CD4-positive, alpha-beta T cell treated with Interleukin-17A for 1 hour (primary cell): ENCODE data around the gene NSF.
"Not testable (repeated sequence)": the region's sequence is repeated elsewhere in the genome, so short reads cannot be mapped to it uniquely, and the experiment has no call there.

Experiments used
- DNase-seq: peaks from one replicate; pipeline ENCODE4 v3.0.0-alpha.2; 2020

Gene NSF

GRCh38 chr17:46777943-46778915, 187.8 kb downstream of the NSF start:
- DNase-seq, result no peak

GRCh38 chr17:46780003-46780373, 189.5 kb downstream of the NSF start:
- DNase-seq, result no peak

- DNase-seq, result peak; percentile 14
Observed at GRCh38 chr17:46782250-46782953, 191.9 kb downstream of the NSF start.

- no peak for DNase-seq
Observed at GRCh38 chr17:46783031-46783593, 192.6 kb downstream of the NSF start.

GRCh38 chr17:46785696-46786095, 195.2 kb downstream of the NSF start:
- DNase-seq, result no peak

- no peak for DNase-seq
Observed at GRCh38 chr17:46787478-46787877, 197.0 kb downstream of the NSF start.

GRCh38 chr17:46788300-46788699, 197.8 kb downstream of the NSF start:
- DNase-seq, result no peak

GRCh38 chr17:46788796-46789195, 198.3 kb downstream of the NSF start:
- DNase-seq, result no peak

GRCh38 chr17:46789610-46790009, 199.1 kb downstream of the NSF start:
- DNase-seq, result no peak

GRCh38 chr17:46790216-46790615, 199.7 kb downstream of the NSF start:
- DNase-seq, result no peak

- DNase-seq, result no peak
Observed at GRCh38 chr17:46791531-46791930, 201.1 kb downstream of the NSF start.

- no peak for DNase-seq
Observed at GRCh38 chr17:46792071-46792470, 201.6 kb downstream of the NSF start.

GRCh38 chr17:46793023-46793422, 202.6 kb downstream of the NSF start:
- DNase-seq, result not testable (repeated sequence)

GRCh38 chr17:46793541-46793940, 203.1 kb downstream of the NSF start:
- DNase-seq, result no peak

- DNase-seq, result no peak
Observed at GRCh38 chr17:46794318-46794717, 203.8 kb downstream of the NSF start.

GRCh38 chr17:46795379-46795952, 205.0 kb downstream of the NSF start:
- DNase-seq, result no peak

GRCh38 chr17:46796084-46796483, 205.6 kb downstream of the NSF start:
- no peak for DNase-seq

- no peak for DNase-seq
Observed at GRCh38 chr17:46796524-46796923, 206.1 kb downstream of the NSF start.

GRCh38 chr17:46796956-46797530, 206.6 kb downstream of the NSF start:
- DNase-seq, result no peak

- DNase-seq, result no peak
Observed at GRCh38 chr17:46800573-46800972, 210.1 kb downstream of the NSF start.

GRCh38 chr17:46802800-46803199, 212.3 kb downstream of the NSF start:
- DNase-seq, result no peak

GRCh38 chr17:46803544-46803943, 213.1 kb downstream of the NSF start:
- no peak for DNase-seq

- DNase-seq, result no peak
Observed at GRCh38 chr17:46805771-46806170, 215.3 kb downstream of the NSF start.
